ENCODE results near the gene CCDC107.

The CCDC107 gene

GRCh38 chr9:35686222-35687203 lies 28.4 kb downstream of the CCDC107 start:
- DNase-seq: no peak

GRCh38 chr9:35687306-35687705 lies 29.2 kb downstream of the CCDC107 start:
- no peak for DNase-seq

- DNase-seq: no peak
These were observed 30.0 kb downstream of the CCDC107 start for GRCh38 chr9:35687972-35688557.

GRCh38 chr9:35688558-35689541 lies 30.8 kb downstream of the CCDC107 start:
- DNase-seq: no peak

GRCh38 chr9:35689542-35690293 lies 31.6 kb downstream of the CCDC107 start, which contains the start of gene TPM2:
Gene TPM2, minus strand, starts transcription at chr9:35689925. Its CDS starts 108 bp downstream, at chr9:35689817.
- no peak for DNase-seq

GRCh38 chr9:35690294-35690613 lies 32.2 kb downstream of the CCDC107 start:
- no peak for DNase-seq

- no peak for DNase-seq
These were observed 32.7 kb downstream of the CCDC107 start for GRCh38 chr9:35690614-35691333.

GRCh38 chr9:35691334-35691650 lies 33.2 kb downstream of the CCDC107 start:
- no peak for DNase-seq

GRCh38 chr9:35691757-35692301 lies 33.7 kb downstream of the CCDC107 start:
- no peak for DNase-seq

GRCh38 chr9:35695943-35696401 lies 37.9 kb downstream of the CCDC107 start:
- no peak for DNase-seq

GRCh38 chr9:35696520-35697215 lies 38.6 kb downstream of the CCDC107 start:
- no peak for DNase-seq

- DNase-seq: no peak
These were observed 39.4 kb downstream of the CCDC107 start for GRCh38 chr9:35697486-35697885.

GRCh38 chr9:35698231-35698630 lies 40.1 kb downstream of the CCDC107 start:
- DNase-seq: no peak

- no peak for DNase-seq
These were observed 41.9 kb downstream of the CCDC107 start for GRCh38 chr9:35700031-35700430.

GRCh38 chr9:35700942-35701341 lies 42.9 kb downstream of the CCDC107 start:
- no peak for DNase-seq

- no peak for DNase-seq
These were observed 44.6 kb downstream of the CCDC107 start for GRCh38 chr9:35702696-35703095.

- DNase-seq: no peak
These were observed 46.0 kb downstream of the CCDC107 start for GRCh38 chr9:35703906-35704672.

- DNase-seq: no peak
These were observed 47.3 kb downstream of the CCDC107 start for GRCh38 chr9:35705372-35705771.

GRCh38 chr9:35705836-35706430 lies 47.8 kb downstream of the CCDC107 start:
- DNase-seq: no peak
